Stimulated activated CD8-positive, alpha-beta memory T cell treated with anti-CD3 and anti-CD28 coated beads, Interleukin-12 subunit alpha, Interleukin-12 subunit beta, amount 100 ng/mL, for 24 hours (primary cell): ENCODE measurements around the gene MACROD2.

ENCODE experiments used
- DNase-seq: peaks from one replicate; pipeline ENCODE4 v3.0.0-alpha.2; 2020; ENCODE audit errors: extremely low read depth

MACROD2 gene

GRCh38 chr20:15900443-15900842 is 1905.1 kb downstream of the MACROD2 start:
- DNase-seq, result no peak

DNA sequence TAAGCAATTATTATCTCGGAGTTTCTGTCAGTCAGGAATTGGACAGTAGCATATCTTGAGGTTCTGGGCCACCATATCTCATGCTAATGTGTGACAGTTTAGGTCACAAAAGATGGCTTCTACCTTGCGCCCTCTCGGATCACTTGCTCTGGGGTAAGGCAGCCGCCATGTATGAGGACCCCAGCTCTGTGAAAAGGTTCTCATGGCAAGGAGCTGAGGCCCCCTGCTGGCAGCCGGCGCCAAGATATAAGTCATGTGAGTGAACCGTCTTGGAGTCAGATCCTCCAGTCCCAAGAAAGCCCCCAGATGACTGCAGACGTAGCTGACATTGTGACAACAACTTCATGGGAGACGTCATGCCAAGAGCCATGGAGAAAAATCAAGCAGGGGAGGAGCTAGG is 1907.2 kb downstream of the MACROD2 start:
- DNase-seq, result no peak

DNA sequence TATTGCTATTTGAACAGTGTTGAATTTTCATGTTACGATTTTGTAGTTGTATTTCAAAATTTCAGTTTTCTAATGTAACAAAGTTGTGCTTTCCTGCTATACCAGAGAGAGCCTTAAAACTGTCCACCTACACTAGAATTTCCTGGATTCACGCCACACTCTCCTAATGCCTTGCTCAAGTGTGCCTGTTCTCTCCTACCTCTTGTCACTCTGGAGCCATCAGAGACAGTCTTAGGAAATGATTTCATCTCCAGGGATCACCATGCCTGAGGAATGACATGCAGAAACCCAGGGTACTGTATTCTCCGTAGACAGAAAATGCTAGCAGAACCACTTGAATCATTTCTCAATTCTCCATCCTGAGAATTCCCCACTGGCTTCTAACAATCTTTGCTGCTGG is 1910.3 kb downstream of the MACROD2 start:
- DNase-seq, result no peak

DNA sequence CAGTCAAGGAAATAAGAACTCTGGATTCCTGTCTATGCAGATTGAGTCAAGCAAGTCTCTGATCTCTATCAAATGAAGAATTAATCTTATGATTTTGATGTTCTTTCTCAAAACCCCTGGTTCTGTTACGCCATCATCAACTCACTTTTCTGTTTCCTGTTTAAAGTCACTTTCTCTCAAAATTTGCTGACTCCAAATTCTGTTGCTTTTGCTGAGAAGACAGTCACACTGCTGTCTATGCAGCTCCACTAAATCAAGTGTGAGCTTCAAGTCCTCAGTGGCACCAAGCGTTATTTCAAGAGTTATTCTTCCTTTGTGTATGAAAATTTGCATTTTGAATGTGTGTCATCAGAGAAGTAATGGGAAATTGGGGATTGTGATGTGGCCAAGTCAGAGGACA is 1914.7 kb downstream of the MACROD2 start:
- no peak for DNase-seq

- DNase-seq, result no peak
Measured at GRCh38 chr20:15911581-15911980, 1916.3 kb downstream of the MACROD2 start.

- DNase-seq, result no peak
Measured at GRCh38 chr20:15913391-15914025, 1918.2 kb downstream of the MACROD2 start.

- DNase-seq, result no peak
Measured at GRCh38 chr20:15916623-15917022, 1921.3 kb downstream of the MACROD2 start.

GRCh38 chr20:15917283-15917682 is 1922.0 kb downstream of the MACROD2 start:
- no peak for DNase-seq

GRCh38 chr20:15918631-15919030 is 1923.3 kb downstream of the MACROD2 start:
- no peak for DNase-seq

DNA sequence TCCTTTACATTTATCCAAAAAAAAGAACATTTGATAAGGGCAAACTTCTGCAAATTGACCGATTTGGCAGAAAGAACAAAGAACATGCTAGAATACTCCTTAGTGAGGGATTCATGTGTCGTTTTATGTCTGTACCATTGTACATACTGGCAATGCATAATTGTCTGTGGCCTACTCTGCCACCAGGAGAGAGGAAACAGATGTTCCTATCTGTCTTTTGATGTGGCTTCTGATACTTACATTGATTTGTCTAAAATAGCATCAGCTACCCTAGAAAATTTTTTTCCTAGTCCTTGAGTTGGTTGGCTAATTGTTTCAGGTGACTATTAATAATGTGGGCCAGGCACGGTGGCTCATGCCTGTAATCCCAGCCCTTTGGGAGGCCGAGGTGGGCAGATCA is 1923.8 kb downstream of the MACROD2 start:
- no peak for DNase-seq

- no peak for DNase-seq
Measured at GRCh38 chr20:15921930-15922329, 1926.6 kb downstream of the MACROD2 start.

DNA sequence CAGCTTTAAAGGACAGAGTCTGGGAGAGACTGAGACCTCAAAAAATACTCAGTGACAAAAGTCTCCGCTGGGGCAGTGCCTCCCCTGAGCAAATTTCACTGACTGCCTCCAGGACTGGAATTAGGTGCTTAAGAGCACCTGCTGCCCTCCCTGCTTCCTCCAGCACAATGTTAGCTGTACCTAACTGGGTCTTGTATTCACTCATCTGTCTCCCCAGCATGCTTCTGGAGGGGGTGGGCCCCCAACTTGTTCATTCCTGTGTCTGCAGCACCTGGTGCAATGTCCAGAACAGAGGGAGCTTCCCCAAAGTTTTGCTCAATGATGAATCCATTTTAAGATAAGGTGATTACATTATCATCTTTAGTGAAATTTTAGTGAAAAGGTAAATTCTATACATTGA is 1927.2 kb downstream of the MACROD2 start:
- no peak for DNase-seq

DNA sequence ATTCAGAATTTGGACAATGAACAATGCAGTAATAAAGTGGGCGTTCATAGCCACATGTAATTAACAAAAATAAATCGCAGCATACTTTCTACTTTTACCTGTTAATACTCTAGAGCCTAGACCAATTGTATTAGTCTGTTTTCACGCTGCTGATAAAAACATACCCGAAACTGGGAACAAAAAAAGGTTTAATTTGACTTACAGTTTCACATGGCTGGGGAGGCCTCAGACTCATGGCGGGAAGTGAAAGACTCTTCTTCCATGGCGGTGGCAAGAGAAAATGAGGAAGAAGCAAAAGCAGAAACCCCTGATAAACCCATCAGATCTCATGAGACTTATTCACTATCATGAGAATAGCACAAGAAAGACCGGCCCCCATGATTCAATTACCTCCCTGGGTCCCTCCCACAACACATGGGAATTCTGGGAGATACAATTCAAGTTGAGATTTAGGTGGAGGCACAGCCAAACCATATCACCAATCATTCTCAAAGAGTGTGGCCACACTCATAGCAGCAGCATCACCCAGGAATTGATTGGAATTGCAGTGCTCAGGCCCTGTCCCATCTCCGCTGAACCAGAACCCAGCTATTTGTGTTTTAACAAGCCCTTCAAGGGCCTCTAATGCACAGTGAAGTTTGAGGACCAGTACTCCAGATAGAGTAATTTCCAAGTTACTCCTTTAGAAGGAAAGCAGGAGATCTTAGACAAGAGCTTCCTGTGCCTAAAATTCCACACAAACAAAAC is 1927.9 kb downstream of the MACROD2 start:
- no peak for DNase-seq

DNA sequence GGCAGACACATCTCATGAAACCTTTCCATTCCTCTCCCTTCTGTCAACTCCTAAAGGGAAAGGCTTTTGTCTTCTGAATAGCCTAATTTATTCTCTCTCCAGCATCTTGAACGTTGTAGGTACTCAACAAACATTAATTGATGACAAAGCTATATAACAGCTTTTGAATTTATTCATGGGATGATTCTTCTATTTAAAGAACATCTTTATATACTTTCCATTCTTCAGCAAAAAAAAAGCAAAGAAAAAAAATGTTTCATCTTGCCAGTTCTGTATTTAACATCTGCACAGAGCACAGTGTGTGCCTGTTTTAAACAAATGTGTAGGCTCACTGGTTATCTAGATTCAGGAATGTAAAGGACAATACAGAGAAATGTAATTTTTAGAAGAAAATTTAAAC is 1929.2 kb downstream of the MACROD2 start:
- no peak for DNase-seq

DNA sequence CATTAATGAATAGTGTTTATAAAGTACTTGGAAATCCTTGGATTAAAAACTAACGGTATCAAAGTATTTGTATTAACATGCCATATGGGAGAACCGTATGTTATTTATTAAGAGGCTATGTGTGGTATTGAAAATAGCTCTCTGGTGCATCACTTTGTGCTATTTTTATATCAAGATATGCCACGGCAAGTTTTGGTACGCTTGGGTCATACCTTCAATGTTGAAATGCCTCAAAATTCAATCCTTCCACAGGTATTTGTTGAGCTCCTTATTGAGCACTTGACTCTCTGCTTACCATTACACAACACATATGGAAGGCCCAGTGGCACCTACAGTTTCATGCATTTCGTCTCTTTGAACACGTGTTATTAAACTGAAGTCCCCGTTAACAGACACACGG is 1930.1 kb downstream of the MACROD2 start:
- no peak for DNase-seq

DNA sequence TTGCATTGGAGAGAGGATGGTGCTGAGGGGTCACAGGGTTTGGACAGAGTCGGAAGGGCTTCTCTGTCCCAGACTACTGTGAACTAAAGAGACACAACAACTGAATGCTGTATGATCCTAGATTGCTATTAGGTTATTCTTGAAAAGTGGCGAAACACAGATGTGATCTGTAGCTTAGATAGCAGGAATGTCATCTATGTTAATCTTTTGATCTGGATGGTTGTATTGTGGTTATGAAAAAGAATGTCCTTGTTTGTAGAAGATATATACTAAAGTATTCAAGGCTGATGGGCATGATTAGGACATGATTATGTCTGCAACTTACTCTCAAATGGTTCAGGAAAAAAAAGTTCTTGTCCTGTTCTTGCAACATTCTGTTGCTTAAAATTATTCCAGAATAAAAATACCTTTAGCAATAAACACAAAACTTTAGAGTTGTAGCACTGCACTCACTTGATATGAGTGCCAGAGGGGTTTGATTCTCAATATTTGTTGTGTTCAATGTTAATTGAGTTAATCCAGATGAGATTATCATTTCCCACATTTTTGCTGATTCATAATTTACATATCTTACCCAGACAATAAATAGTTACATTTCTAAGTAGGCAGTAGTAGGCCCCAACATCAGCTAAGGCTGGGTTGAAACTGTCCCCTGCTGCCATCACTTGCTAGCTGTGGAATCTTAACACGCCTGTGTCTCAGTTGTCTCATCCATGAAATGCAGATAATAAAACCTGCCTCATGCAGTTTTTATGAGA is 1932.8 kb downstream of the MACROD2 start:
- no peak for DNase-seq

GRCh38 chr20:15928946-15929345 is 1933.6 kb downstream of the MACROD2 start:
- DNase-seq, result no peak

DNA sequence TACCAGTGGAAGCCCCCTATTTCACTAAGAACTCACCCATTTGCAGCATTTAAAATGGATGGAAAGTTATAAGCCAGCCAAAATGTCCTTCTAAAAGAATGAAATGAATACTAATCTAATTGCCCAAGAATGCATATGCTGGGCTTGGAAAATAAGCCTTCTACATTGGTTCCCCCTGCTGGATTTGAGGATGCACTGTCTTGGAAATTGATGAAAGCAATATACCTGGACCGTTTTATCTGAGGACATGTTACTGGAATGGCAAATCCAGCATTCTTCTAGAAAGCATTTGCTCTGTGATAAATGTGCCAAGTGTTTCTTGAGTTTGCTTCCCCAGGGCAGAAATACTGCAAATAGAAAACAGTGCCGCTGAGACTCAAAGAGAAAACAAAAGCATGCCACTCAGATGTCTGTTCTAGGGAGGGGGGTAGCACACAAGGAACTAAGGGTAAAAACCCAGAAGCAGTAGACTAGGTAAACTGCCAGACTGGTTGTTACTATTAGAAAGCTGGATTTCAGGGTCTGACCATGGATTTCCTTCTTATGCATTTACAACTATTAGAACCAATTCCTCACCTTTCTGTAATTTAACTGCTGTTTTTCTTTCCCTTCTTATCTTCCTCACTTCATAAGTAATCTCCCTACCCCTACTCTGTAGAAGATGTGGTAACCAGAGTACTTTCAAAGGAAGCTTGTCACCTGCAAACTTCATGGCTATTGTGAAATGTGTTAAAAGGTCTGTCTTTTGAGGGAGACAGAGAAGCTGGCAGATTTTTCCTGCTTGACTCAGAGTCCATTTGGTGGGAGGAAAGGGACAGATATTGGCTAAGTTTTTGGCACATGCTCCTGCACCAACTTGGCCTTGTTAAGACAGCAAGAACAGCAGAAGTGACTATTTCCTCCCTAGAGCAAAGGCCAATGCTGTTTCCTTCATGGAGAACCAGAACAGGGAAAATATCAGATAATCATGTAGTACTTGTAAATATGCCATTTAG is 1935.3 kb downstream of the MACROD2 start:
- DNase-seq, result no peak

- no peak for DNase-seq
Measured at GRCh38 chr20:15931897-15932296, 1936.6 kb downstream of the MACROD2 start.

DNA sequence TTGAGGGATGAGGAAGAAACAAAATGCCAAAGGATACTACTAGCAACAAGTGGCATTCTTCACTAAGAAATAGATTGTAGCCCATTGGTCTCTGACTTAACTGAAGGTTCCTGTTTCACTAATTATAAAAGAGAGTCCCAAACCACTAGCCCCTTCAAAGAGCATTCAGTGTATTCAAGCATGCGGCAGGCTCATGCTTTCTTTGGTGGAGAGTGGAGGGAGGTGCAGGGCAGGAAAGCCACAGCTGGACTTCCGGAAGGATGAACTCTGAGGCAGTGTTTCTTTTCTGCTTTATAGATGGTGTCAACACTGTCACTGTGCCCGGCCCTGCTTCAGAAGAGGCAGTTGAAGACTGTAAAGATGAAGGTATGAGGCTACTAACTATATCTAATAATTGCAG is 1941.9 kb downstream of the MACROD2 start:
- no peak for DNase-seq

DNA sequence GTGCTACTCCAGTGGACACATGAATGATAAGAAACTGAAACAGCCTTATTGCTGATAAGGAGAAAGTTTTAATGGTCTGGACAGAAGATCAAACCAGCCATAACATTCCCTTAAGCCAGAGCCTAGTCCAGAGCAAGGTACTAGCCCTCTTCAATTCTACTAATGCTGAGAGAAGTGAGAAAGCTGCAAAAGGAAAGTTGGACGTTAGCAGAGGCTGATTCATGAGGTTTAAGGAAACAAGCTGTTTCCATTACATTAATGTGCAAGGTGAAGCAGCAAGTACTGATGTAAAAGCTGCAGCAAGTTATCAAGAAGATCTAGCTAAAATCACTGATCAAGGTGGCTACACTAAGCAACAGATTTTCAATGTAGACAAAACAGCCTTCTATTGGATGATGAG is 1943.5 kb downstream of the MACROD2 start:
- DNase-seq, result no peak

DNA sequence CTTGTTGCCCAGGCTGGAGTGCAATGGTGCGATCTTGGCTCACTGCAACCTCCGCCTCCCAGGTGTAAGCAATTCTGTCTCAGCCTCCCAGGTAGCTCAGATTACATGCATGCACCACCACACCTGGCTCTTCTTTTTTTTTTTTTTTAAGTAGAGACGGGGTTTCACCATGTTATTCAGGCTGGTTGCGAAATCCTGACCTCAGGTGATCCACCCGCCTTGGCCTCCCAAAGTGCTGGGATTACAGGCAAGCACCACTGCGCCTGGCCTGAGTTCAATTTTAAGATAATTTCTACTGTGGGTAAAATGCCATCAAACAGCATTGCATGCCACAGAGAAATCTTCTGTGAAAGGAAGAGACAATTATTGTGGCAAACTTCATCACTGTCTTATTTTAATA is 1944.8 kb downstream of the MACROD2 start:
- DNase-seq, result no peak
